AG04450 (cell line): ENCODE results near the gene CDKL1. TPM values are rescaled to one million over a fixed set of nuclear protein-coding genes. Genes with fewer than 3 reads are reported as not detected.

ENCODE experiments used
- CTCF ChIA-PET: fragments of 300-600, 350-600 bp; formaldehyde crosslinking; extraction: SDS; loops from one replicate; lab custom pipeline; 2022; ENCODE audit warnings: antibody characterized with exemption, inconsistent platforms; lab: Charles Lee
- POLR2A ChIA-PET: fragments of 350-600 bp; formaldehyde crosslinking; extraction: SDS; loops from one replicate; lab custom pipeline; 2021; ENCODE audit warnings: antibody characterized with exemption, inconsistent platforms; lab: Yijun Ruan, JAX
- DNase-seq: peaks from one replicate; pipeline ENCODE4 v3.0.0-alpha.2; 2011; ENCODE audit warnings: low read depth, low spot score
- H3K27ac ChIP-seq: one replicate; pipeline ENCODE4 v1.5.1; 2012; ENCODE audit warnings: low read depth, low read length, control low read depth
- H3K27me3 ChIP-seq: one replicate; pipeline ENCODE4 v1.6.0; 2012; ENCODE audit warnings: low read length; ENCODE audit not compliant: control insufficient read depth, insufficient read depth
- H3K4me3 ChIP-seq: 2 replicates; pipeline ENCODE4 v1.5.1; 2011; ENCODE audit warnings: mild to moderate bottlenecking, low read depth, low read length, control low read depth
- H3K9me3 ChIP-seq: 2 replicates; pipeline ENCODE4 v1.5.1; 2012; ENCODE audit warnings: low read length; ENCODE audit not compliant: control insufficient read depth, insufficient read depth
- CTCF ChIP-seq: IDR thresholded peaks from 2 replicates; pipeline ENCODE4 v1.5.1; 2011; ENCODE audit warnings: low read depth, low read length, control low read depth, inconsistent platforms
- polyA plus RNA-seq: library from polyadenylated mRNA; depleted of rRNA; stranded (reverse); fragments of >200 nt; gene quantifications from 2 replicates; pipeline ENCODE4 v1.2.3, GENCODE V29; 2011

CDKL1 gene
- polyA plus RNA-seq, 1 experiment, result 20.1 TPM

GRCh38 chr14:50340045-50340444 is 56.6 kb downstream of the CDKL1 start:
- POLR2A ChIA-PET, result no interaction called here
- CTCF ChIA-PET, result interaction anchor here (1.6 kb wide), 1 partner anchor 22 kb away, joined by 3 read pairs; no protein-coding TSS in a partner anchor

GRCh38 chr14:50339178-50339804 is 57.4 kb downstream of the CDKL1 start:
- H3K27ac ChIP-seq, result no peak overlapping the region
- H3K4me3 ChIP-seq, result no peak overlapping the region
- no peaks in the 10 kb centered on the region for H3K27me3 ChIP-seq
- CTCF ChIA-PET, result interaction anchor here (1.6 kb wide), 1 partner anchor 21 kb away, joined by 3 read pairs; no protein-coding TSS in a partner anchor
- POLR2A ChIA-PET, result no interaction called here
- no peak for DNase-seq
- TF ChIP-seq CTCF, result no peak
- H3K9me3 ChIP-seq, result no peaks in the 10 kb centered on the region

More at GRCh38 chr14:50340045-50340444, 56.6 kb downstream of the CDKL1 start:
- no peak for TF ChIP-seq CTCF
- Histone ChIP-seq H3K27ac (no peak overlapping the region), H3K4me3 (no peak overlapping the region), H3K27me3 (no peaks in the 10 kb centered on the region), H3K9me3 (no peaks in the 10 kb centered on the region)
- DNase-seq, result no peak

GRCh38 chr14:50338587-50338986 is 58.1 kb downstream of the CDKL1 start:
- Histone ChIP-seq H3K27me3 (no peaks in the 10 kb centered on the region), H3K27ac (no peak overlapping the region), H3K4me3 (no peak overlapping the region), H3K9me3 (no peaks in the 10 kb centered on the region)
- ChIA-PET CTCF (interaction anchor here (1.6 kb wide), 1 partner anchor 20 kb away, joined by 3 read pairs; no protein-coding TSS in a partner anchor), POLR2A (no interaction called here)
- TF ChIP-seq CTCF, result no peak
- no peak for DNase-seq

- H3K27ac ChIP-seq, result peak overlapping the region; percentile 12
- H3K9me3 ChIP-seq, result no peaks in the 10 kb centered on the region
- no peak for DNase-seq
- H3K4me3 ChIP-seq, result no peak overlapping the region; the same call in 1 of the 2 replicates
- H3K27me3 ChIP-seq, result no peaks in the 10 kb centered on the region
- ChIA-PET CTCF (interaction anchor here (1.7 to 3.4 kb wide), 2 partner anchors 15 to 18 kb away, joined by 10 to 18 read pairs; no protein-coding TSS in a partner anchor), POLR2A (interaction anchor here (0.8 to 1.2 kb wide), 3 partner anchors 9 to 117 kb away, joined by 3 to 5 read pairs (median 4); partner anchors contain the start of gene CDKL1)
- TF ChIP-seq CTCF, result no peak
Measured at GRCh38 chr14:50335989-50336824, 60.5 kb downstream of the CDKL1 start.
